Dedifferentiated amniotic fluid mesenchymal stem cell (primary cell): Measurements from ENCODE around the gene DDX6.
"Not testable (repeated sequence)": the region's sequence is repeated elsewhere in the genome, so short reads cannot be mapped to it uniquely, and the experiment has no call there.

ENCODE experiments used
- DNase-seq: peaks from one replicate; pipeline ENCODE4 v3.0.0-alpha.2; 2016; ENCODE audit errors: extremely low spot score

DDX6 gene

DNA sequence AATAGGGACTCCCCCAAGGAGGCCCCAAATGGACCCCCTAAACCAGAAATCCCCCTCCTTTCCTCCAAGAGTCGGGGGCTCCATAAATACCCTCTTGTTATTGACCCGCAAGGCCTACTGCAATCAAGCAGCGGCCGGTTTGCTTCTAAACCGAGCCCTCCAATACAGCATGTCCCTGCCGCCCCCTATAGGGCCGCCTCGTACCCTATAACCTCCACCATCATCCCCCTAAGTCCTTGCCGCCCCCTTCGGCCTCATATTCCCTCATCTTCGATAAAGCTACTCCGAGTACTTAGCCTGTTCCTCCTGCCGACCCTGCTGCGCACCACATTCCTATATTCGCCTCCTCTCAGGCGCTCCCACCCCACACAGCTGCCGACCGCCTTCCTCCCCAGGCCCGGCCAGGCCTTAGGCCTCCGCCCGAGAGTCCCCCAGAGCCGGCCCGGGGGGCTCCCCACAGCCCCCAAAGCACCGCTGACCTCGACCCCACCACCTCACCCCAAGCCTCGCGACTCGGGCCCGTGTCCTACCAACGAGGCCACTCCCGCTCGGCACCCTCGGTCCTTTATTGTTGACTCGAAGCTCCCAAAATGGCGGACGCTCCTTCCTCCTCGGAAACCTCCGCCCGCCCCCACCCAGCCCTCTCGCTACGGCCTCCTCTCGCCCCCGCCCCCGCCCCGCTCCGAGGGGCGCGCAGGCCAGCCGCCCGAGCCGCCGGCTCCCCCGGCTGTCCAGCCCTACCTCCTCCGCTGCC is 430 bp downstream of the DDX6 start:
- peak; percentile 19 for DNase-seq

DNA sequence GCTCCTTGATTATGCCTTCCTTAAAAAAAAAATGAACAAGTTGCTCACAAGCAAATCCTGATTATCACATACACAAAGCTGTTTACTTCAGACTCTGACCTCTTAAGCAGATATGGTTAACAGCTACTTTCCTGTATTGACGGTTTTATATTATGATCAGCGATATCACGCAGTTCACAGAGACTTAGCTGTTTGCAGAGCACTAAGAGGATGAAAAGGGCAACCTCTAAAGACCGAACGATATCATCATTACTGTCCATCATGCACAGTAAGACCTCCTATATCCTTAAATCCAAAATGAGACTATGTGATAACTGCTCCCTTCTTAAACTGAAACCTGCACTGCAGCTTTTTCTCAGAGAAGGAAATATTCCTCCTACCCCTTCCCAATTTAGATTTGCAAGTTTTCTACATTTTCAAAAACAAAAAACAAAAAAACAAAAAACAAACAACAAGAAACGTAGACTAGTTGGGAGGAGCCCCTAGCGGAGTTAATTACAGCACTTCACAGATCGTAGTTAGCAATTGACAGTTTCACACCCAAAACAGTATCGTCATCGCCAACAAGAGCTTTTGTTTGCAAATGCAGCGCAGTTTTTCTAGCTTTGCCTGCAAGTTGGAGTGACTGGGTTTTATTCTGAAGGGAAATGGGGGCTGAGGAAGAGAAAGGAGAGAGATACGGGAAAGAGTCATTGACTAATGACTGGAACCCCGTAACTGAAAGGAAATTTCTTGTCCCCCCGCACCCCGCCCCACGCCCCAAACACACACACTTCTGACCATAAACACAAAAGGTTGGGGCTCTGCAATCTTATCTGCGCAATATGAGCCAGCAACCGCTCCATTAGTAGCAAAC is 1.2 kb downstream of the DDX6 start:
- DNase-seq: no peak

GRCh38 chr11:118786657-118787056 is 4.3 kb downstream of the DDX6 start:
- DNase-seq: no peak

DNA sequence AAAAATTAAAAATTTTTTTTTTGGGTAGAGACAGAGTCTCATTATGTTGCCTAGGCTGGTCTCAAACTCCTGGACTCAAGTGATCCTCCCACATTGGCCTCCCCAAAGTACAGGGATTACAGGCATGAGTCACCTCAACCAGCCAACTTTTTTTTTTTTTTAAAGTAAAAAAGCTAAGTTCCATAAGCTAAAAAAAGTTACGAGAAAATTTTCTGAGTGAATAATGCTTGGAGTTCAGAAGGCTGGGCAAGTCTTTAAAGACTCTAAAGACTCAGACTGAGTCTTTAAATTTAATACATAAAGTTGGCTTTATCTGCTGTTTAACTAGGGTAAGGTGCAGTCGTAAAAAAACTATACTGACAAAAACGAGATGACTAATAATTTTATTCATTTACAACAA is 5.6 kb downstream of the DDX6 start:
- DNase-seq: peak; percentile 31

- no peak for DNase-seq
Observed at GRCh38 chr11:118783724-118784495, 7.1 kb downstream of the DDX6 start.

DNA sequence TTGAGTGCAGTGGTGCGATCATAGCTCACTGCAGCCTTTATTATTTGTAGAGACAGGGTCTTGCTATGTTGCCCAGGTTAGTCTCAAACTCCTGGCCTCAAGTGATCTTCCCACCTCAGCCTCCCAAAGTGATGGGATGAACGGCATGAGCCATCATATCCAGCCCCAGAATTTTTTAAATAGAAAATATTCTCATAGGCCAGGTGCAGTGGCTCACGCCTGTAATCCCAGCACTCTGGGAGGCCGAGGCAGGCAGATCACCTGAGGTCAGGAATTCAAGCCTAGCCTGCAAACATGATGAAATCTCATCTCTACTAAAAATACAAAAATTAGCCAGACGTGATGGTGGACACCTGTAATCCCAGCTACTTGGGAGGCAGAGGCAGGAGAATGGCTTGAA is 7.6 kb downstream of the DDX6 start:
- DNase-seq: not testable (repeated sequence)

- DNase-seq: no peak
Observed at GRCh38 chr11:118778898-118779297, 12.1 kb downstream of the DDX6 start.

- no peak for DNase-seq
Observed at GRCh38 chr11:118774032-118774431, 16.9 kb downstream of the DDX6 start.

GRCh38 chr11:118771547-118772288 is 19.2 kb downstream of the DDX6 start:
- no peak for DNase-seq

DNA sequence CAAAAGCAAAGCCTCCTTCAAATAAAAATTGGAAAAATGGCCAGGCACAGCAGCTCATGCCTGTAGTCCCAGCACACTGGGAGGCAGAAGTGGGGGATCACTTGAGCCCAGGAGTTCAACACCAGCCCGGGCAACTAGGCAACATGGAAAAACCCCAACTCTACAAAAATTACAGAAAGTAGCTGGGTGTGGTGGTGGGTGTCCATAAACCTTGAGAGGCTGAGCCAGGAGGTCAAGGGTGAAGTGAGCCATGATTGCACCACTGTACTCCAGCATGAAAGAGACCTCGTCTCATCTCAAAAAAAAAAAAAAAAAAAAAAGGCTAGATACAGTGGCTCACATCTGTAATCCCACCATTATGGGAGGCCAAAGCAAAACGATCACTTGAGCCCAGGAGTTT is 22.3 kb downstream of the DDX6 start:
- DNase-seq: no peak

DNA sequence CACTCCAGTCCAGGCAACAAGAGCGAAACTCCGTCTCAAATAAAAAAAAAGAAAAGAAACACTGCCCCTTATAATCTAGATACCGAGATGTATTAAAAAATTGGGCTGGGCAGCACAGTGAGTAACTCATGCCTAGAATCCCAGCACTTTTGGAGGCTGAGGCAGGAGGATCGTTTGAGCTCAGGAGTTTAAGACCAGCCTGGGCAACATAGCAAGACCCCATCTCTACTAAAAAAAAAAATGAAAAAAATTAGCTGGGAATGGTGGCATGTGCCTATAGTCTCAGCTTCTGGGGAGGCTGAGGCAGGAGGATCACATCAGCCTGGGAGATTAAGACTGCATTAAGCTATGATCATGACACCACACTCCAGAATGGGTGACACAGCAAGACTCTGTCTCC is 24.9 kb downstream of the DDX6 start:
- DNase-seq: no peak

GRCh38 chr11:118765095-118765691 is 25.8 kb downstream of the DDX6 start:
- not testable (repeated sequence) for DNase-seq

GRCh38 chr11:118763041-118763440 is 27.9 kb downstream of the DDX6 start:
- DNase-seq: no peak

DNA sequence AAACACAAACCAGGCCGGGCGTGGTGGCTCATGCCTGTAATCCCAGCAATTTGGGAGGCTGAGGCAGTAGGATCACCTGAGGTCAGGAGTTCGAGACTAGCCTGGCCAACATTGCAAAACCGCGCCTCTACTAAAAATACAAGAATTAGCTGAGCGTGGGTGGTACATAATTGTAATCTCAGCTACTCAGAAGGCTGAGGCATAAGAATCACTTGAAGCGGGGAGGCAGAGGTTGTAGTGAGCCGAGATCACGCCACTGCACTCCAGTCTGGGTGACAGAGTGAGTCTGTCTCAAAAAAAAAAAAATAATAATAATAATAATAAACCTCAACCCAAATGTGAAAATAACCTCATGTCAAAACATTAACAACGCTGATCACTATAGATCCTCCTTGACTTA is 29.0 kb downstream of the DDX6 start:
- not testable (repeated sequence) for DNase-seq

DNA sequence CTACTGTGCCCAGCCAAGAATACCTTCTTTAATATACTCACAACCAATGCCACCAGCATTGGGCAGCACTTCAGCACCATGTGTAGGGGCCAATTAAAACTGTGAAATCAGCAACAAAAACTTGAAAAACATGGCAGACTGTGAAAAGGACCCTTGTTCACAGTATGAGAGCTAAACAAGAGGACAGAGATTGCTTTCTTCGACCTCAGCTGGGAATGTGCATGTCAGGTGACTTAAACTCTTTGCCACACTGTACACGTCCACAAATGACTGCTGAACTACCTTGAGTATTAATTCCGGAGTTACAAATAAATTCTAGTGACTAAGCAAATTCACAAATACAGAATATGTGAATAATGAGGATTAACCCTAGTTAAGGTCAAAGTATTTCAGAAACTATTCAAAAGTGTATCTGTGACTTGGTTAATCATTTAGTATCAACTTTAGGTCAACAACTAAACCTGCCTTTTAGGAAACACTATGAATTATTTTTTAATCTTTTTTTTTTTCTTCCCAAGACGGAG is 33.0 kb downstream of the DDX6 start:
- DNase-seq: no peak

DNA sequence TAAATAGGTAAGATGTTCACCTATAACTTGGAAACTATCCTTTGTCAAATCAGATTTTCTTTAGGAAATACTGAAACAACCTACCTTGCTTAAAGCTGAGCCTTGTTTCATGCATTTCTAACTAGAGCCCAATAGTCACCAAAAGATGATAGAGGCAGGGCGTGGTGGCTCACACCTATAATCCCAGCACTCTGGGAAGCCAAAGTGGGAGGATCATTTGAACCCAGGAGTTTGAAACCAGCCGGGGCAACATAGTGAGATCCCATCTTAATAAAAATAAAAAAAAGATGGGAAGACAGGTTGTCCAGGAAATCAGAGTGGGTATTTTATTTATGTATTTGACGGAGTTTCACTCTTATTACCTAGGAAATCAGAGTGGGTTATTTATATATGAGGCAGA is 38.3 kb downstream of the DDX6 start:
- no peak for DNase-seq

GRCh38 chr11:118749429-118749828 is 41.5 kb downstream of the DDX6 start:
- DNase-seq: no peak

DNA sequence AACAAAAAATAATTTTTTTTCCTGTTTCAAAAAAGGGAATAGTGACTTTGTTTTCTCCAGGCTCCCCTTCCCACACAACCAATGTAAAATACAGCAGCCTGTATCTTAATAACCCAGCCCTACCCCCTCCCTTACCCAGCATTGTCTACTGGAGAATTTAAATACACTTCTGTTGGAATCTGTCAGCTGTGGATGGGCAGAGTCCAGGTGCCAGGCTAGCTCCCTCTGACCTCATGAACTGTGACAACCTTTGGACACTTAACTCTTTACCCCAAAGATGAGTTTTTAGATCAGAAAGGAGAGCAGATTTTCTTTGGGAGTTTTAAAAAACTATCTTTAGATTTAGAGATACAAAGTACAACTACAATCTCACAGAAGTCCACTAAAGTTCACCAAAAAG is 42.9 kb downstream of the DDX6 start:
- DNase-seq: no peak

- no peak for DNase-seq
Observed at GRCh38 chr11:118746988-118747585, 43.9 kb downstream of the DDX6 start.

DNA sequence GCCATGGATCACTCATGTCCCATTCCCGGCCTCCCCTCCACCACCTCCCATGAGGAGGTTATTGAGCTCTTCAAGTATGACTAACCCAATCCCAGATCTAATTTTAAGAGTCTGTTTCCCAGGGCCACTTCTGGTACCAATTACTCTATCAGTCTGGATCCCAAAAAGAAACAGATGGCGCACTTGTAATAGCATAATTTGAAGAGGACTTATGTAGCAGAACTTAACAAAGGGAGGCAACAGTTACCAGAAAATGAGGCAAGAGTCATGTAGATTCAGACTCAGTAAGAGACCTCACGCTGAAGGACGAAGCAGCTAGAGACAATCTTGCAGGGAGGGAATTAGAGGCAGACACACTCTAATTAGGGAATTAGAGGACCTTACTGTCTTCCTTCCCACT is 46.9 kb downstream of the DDX6 start:
- DNase-seq: no peak

DNA sequence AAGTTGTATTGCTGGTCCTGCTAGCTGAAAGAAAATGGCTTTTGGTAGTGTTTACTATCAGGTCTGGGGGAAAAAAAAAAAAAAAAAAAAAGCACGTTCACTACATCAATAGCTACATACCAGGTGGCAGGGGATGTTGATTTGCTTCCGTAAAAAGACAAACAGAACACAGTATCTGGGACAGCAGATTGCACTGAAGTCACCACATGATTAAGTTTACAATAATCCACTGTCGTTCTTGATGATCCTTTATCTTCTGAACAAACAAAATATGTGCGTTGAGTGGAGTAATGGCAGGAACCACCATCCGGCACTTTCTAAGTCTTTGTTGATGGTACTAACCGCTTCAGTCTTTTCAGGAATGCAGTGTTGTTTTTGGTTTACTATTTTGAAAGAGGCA is 48.7 kb downstream of the DDX6 start:
- DNase-seq: no peak
